ENCODE data around the gene HAT1.

GRCh38 chr2:171941316-171941699 is 19.0 kb downstream of the HAT1 start:
- TF ChIP-seq CTCF (IDR thresholded peaks at IDR 0.05) (no peak), POLR2A (IDR thresholded peaks at IDR 0.05) (no peak)
